NCI-H510A treated with DMSO at 0.1 percent for 48 hours (cell line): ENCODE measurements around the gene PRCP.

Experiments
- DNase-seq: peaks from one replicate; lab custom pipeline; 2025; lab: John Stamatoyannopoulos, UW

PRCP gene

DNA sequence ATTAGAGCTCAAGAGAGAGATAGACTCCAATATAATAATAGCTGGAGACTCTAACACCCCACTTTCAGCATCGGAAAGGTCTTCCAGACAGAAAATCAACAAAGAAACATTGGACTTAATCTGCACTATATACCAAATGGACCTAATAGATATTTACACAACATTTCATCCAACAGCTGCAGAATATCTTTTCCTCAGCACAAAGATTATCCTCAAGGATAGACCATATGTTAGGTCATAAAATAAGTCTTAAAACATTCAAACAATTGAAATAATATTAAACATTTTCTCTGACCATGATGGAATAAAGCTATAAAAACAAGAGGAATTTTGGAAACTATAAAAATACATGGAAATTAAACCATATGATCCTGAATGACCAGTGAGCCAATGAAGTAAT lies 121.5 kb downstream of the PRCP start:
- DNase-seq, result no peak

- no peak for DNase-seq
These were observed 123.9 kb downstream of the PRCP start for GRCh38 chr11:82776377-82776776.

DNA sequence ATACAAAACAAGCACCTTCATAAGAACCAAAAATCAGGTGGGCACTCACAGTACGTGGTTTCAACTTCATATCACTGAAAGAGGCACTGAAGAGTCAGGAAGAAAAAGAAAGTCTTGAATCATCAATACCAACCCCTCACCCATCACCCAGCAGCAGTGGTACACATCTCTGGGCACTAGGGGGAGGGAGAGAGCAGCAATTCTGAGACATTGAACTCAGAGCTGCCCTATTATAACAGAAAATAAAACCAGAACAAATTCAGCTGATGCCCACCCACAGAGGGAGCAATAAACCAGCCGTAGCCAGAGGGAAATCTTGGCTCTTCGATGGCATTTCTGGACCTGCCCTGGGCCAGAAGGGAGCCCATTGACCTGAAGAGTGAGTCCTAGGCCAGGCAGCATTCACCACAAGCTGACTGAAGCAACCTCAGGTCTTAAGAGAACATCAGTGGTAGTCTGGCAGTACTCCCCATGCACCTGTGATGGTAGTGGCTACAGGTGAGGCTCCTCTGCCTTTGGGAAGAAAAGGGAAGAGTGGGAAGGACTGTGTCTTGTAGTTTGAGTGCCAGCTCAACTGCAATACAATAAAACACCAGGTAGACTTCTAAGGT lies 124.4 kb downstream of the PRCP start:
- DNase-seq, result no peak

GRCh38 chr11:82775218-82775617 lies 125.0 kb downstream of the PRCP start:
- no peak for DNase-seq
